ENCODE results near the gene TNFAIP3. TPM values are rescaled to one million over a fixed set of nuclear protein-coding genes. Genes with fewer than 3 reads are reported as not detected.

TNFAIP3 gene
- total and polyA plus RNA-seq, 2 of the 8 experiments (the other 6 are each of a cell fraction or from before 2014, with no cell fraction given) = 1.6 to 2.0 TPM

- TF ChIP-seq CHD7 (IDR thresholded peaks at IDR 0.05; ENCODE audit: insufficient replicate concordance, low read length) (no peak), ASH2L (IDR thresholded peaks at IDR 0.05; ENCODE audit: low read length) (no peak), EP300 (IDR thresholded peaks at IDR 0.05; ENCODE audit: borderline replicate concordance in 1 of 2, low read depth in 2 of 2, low read length in 2 of 2) (no peak), RAD21 (IDR thresholded peaks at IDR 0.05 in 1 of 2, conservative IDR thresholded peaks at IDR 0.05 in 1 of 2; ENCODE audit: low read depth in 2 of 2, low read length in 2 of 2) (no peak), SIN3A (conservative IDR thresholded peaks at IDR 0.05 in 1 of 2, IDR thresholded peaks at IDR 0.05 in 1 of 2; ENCODE audit: low read depth in 1 of 2, low read length in 2 of 2) (no peak), USF2 (IDR thresholded peaks at IDR 0.05; ENCODE audit: low read length) (no peak), EGR1 (IDR thresholded peaks at IDR 0.05; ENCODE audit: borderline replicate concordance, low read depth, low read length) (no peak), HDAC6 (IDR thresholded peaks at IDR 0.05; ENCODE audit: low read depth, low read length) (no peak), GTF2F1 (IDR thresholded peaks at IDR 0.05; ENCODE audit: borderline replicate concordance, low read depth, low read length) (no peak), TAF1 (IDR thresholded peaks at IDR 0.05; ENCODE audit: low read depth, low read length) (no peak)
Observed at GRCh38 chr6:137840252-137840651, 26.8 kb upstream of the TNFAIP3 start (continued).
